Activated naive CD8-positive, alpha-beta T cell treated with anti-CD3 and anti-CD28 coated beads, Interleukin-2, amount 10 ng/mL, durations not matched to agents 7 days and 5 days (primary cell): ENCODE measurements around the gene KCNMB2. TPM values are rescaled to one million over a fixed set of nuclear protein-coding genes. Genes with fewer than 3 reads are reported as not detected.
"Not testable (repeated sequence)": the region's sequence is repeated elsewhere in the genome, so short reads cannot be mapped to it uniquely, and the experiment has no call there.

Experiments used
- ATAC-seq: fragments of 150-1000 bp; cut with Tn5 transposase; one replicate; pipeline ENCODE4 v1.10.0; 2021; ENCODE audit warnings: low read depth, moderate library complexity
- POLR2A ChIA-PET: fragments of 350-600 bp; sonication (Branson Sonifier 250); formaldehyde crosslinking; loops from one replicate; lab custom pipeline; 2021; ENCODE audit warnings: antibody characterized with exemption; lab: Charles Lee
- DNase-seq: peaks from one replicate; pipeline ENCODE4 v3.0.0; 2021
- H3K27ac Mint-ChIP-seq: one replicate; pipeline ENCODE4 v1.8.0; 2022; ENCODE audit warnings: mild to moderate bottlenecking, mixed read lengths
- H3K27me3 Mint-ChIP-seq: one replicate; pipeline ENCODE4 v1.8.0; 2022; ENCODE audit warnings: mild to moderate bottlenecking, moderate library complexity, mixed read lengths
- H3K36me3 Mint-ChIP-seq: one replicate; pipeline ENCODE4 v1.8.0; 2021; ENCODE audit warnings: mild to moderate bottlenecking, mixed read lengths
- H3K4me1 Mint-ChIP-seq: one replicate; pipeline ENCODE4 v1.8.0; 2021; ENCODE audit warnings: mixed read lengths
- H3K4me3 Mint-ChIP-seq: one replicate; pipeline ENCODE4 v1.8.0; 2022; ENCODE audit warnings: mild to moderate bottlenecking, moderate library complexity, mixed read lengths
- H3K9me3 Mint-ChIP-seq: one replicate; pipeline ENCODE4 v1.8.0; 2021; ENCODE audit warnings: mixed read lengths
- total RNA-seq, 2 experiments: library from RNA; stranded (reverse); gene quantifications; one replicate each; pipeline ENCODE4 v1.2.3, GENCODE V29; 2021

The KCNMB2 gene
- total RNA-seq, 2 experiments from 2014 or later, result not detected

DNA sequence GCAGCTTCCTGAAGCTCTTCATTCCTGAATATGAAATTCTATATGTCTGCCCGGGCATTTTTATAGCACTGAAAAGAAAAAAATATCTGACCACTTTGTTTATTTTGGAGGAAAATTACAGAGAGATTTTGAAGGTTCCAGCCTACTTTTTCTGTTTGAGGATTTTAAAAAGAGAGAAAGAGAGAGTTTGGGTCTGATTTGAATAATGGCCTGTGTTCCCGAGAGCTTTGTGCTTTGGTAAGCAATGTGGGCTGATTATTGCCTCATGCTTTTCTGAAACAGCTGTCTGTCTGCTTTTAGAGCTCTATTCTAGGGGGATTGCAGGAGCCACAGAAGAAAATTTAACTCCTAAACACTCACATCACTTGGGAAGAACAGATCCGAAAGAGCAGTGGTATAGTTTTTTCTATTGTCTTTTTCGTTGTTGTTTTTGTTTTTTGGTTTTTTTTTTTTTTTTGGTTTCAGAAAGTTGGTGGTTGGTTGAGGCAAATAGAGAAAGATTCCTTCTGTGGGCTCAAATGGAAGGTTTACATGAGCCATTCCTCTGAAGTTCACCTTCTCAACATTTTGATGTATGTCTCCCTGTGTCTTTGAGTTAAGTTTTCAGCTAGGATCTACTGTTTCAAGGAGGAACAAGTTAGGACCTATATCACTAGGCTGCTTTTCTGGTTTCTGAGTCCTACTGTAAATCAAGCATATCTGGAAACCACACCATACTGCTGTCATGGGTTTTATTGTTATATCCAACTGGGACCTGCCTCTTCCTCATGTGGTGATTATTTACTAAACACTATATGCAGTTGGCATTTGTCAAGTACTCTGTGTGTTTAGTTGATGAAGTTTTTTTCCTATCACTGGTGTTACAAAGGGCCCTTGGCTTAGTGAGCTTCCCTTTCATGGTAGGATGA is 178.9 kb downstream of the KCNMB2 start:
- no peak overlapping the region for H3K4me3 Mint-ChIP-seq
- ATAC-seq, result no peak

DNA sequence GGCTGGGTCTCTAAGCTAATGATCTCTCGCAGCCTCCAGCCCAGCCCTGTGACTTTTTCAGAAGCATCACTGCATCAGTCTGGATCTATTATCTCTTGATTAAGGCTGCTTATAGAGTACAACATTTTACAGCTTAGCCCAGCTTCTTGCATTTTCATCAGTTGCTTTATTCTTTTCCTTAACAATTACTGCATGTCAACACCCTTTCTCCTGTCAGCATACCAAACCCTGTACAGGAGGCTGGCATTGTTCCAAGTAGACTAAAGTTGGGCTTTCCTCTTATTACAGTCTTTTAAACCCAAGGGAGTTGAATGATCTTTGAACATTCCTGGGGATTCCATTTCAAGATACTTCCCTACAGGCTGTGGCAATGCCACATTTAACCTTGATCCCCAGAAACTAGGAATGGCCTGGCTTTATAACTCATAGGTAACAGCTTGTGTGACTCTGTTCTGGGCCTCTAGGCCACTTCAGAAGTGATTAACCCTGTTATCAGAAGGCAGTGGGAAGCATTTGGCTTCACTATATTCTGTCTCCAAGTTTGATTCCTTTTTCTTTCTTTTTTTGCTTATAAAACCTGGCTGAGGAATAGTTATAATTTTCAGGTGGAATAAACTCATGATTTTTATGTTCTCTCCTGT is 182.9 kb downstream of the KCNMB2 start:
- ATAC-seq (no peak), DNase-seq (no peak)
- H3K27ac Mint-ChIP-seq, result no peak overlapping the region
- H3K4me1 Mint-ChIP-seq, result no peaks in the 10 kb centered on the region
- POLR2A ChIA-PET, result no interaction called here
- no peak overlapping the region for H3K4me3 Mint-ChIP-seq
- H3K9me3 Mint-ChIP-seq, result no peaks in the 10 kb centered on the region
- peaks cover 8% of the 10 kb centered on the region for H3K27me3 Mint-ChIP-seq
- H3K36me3 Mint-ChIP-seq, result no peaks in the 10 kb centered on the region

More for the DNA sequence above, 178.9 kb downstream of the KCNMB2 start:
- POLR2A ChIA-PET, result interaction anchor here (0.7 kb wide), 1 partner anchor 714 kb away, joined by 5 read pairs; no protein-coding TSS in a partner anchor
- Mint-ChIP-seq H3K9me3 (no peaks in the 10 kb centered on the region), H3K36me3 (no peaks in the 10 kb centered on the region), H3K27me3 (peaks cover 10% of the 10 kb centered on the region), H3K27ac (no peak overlapping the region), H3K4me1 (no peaks in the 10 kb centered on the region)
- DNase-seq, result no peak

DNA sequence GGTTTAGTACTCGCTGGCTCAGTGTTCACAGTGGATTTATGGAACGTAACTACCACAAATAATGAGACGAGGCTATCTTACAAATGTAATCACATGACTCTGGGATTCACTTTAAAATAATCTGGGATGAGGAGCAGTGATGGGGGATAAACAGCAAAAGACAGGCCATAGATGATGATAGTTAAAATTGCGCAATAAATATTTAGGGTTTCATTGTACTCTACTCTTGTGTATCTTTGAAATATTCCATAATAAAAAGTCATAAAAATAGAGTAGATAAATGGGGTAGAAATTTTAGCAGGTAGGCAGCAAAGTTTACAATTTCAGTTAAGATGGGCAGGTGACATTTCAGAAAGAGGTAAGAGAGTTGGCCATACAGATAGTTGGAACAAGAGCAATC is 196.6 kb downstream of the KCNMB2 start:
- no peak for ATAC-seq
- DNase-seq, result no peak
- Mint-ChIP-seq H3K4me3 (no peak overlapping the region), H3K9me3 (no peaks in the 10 kb centered on the region), H3K4me1 (no peaks in the 10 kb centered on the region), H3K27me3 (no peaks in the 10 kb centered on the region), H3K36me3 (no peaks in the 10 kb centered on the region), H3K27ac (no peak overlapping the region)
- POLR2A ChIA-PET, result no interaction called here

DNA sequence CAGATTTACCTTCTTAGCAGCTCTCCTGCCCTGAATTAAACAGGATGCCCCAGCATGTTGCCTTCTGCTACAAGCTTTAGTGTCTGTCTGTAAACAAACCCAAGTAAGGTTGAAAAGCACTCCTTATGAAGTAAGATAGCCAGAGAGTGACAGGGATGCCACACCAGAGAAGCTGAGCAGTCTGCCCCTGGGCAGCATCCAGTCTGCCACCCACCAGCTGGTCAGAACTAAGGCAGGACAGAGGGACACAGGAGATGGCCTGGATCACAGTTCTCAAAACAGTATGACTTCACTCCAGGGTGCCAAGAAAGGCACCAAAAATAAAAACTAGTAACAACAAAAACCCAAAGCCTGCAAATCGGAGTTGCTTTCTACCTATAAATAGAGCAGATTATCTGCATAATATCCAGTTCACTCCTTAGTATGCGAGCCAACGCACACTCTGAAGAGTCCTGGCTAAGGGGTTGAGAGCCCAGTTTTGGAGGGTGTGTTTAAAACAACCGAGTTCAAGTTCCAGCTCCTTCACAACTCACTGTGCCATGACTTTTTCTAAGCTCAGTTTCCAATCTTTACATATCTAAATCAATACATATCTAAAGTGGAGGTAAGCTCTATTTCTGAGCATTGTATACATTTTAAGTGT is 198.9 kb downstream of the KCNMB2 start:
- Mint-ChIP-seq H3K27ac (no peak overlapping the region), H3K36me3 (no peaks in the 10 kb centered on the region), H3K4me3 (no peak overlapping the region), H3K9me3 (no peaks in the 10 kb centered on the region), H3K27me3 (no peaks in the 10 kb centered on the region), H3K4me1 (no peaks in the 10 kb centered on the region)
- ATAC-seq, result no peak
- POLR2A ChIA-PET, result no interaction called here
- no peak for DNase-seq

DNA sequence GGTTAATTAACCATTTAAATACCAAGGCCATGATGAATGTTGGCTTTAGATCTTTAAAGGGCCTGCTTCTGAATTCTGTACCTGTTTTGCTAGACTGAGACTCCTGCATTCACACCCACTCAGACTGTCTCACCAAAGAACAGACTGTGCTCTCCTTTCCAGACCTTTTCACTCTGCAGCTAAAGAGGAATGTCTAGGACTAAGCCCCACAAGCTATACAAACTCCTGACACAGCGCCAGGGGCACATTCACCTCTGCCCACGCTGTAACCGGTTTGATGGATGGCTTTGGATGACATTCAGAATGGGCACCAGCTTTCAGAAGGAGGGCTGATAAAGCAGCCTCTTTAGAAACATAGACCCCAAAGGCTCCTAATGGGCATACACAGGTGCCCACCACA is 200.1 kb downstream of the KCNMB2 start:
- no peaks in the 10 kb centered on the region for H3K27me3 Mint-ChIP-seq
- H3K4me1 Mint-ChIP-seq, result no peaks in the 10 kb centered on the region
- H3K36me3 Mint-ChIP-seq, result no peaks in the 10 kb centered on the region
- POLR2A ChIA-PET, result no interaction called here
- H3K27ac Mint-ChIP-seq, result no peak overlapping the region
- H3K9me3 Mint-ChIP-seq, result no peaks in the 10 kb centered on the region
- ATAC-seq (no peak), DNase-seq (no peak)
- no peak overlapping the region for H3K4me3 Mint-ChIP-seq

DNA sequence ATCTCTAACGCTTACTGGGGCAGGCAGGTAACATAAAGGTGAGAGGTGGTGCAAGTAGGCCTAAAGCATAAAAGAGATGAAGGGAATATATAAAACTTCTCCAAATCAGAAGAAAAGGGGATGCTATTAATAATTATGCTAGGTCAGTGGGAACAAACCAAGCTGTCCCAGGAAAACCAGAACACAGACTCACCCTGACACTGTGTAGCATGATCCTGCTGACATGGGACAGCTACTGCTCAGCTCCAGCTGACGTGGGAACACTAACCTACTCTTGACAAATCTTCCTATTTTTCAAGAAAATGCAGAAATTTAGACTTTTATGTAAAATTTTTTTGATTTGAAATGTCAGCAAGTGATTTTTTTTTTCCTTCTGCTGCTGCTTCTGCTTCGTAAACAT is 203.5 kb downstream of the KCNMB2 start:
- no peaks in the 10 kb centered on the region for H3K27me3 Mint-ChIP-seq
- no peak for ATAC-seq
- no peak overlapping the region for H3K27ac Mint-ChIP-seq
- H3K9me3 Mint-ChIP-seq, result no peaks in the 10 kb centered on the region
- H3K36me3 Mint-ChIP-seq, result no peaks in the 10 kb centered on the region
- POLR2A ChIA-PET, result no interaction called here
- DNase-seq, result no peak
- no peaks in the 10 kb centered on the region for H3K4me1 Mint-ChIP-seq
- H3K4me3 Mint-ChIP-seq, result no peak overlapping the region

DNA sequence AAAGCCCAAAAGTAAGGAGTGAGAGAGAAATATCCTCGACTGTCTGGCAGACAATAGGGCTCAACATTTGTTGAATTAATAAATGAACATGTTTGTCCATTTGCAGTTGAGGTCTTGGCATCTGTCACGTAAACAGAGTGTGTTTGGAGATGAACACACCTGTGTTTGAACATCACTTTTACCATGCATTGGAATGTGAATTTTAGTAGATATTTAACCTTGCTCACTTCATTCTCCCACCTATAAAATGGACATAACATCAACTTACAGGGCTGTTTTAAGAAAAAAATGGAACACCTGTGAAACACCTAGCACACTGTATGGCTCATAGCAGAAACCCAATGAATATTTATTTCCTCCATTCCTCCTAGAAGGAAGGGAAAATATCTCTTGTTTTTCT is 204.8 kb downstream of the KCNMB2 start:
- no peaks in the 10 kb centered on the region for H3K4me1 Mint-ChIP-seq
- no peak overlapping the region for H3K27ac Mint-ChIP-seq
- H3K9me3 Mint-ChIP-seq, result peaks cover 3% of the 10 kb centered on the region
- POLR2A ChIA-PET, result no interaction called here
- DNase-seq (no peak), ATAC-seq (no peak)
- H3K4me3 Mint-ChIP-seq, result no peak overlapping the region
- no peaks in the 10 kb centered on the region for H3K36me3 Mint-ChIP-seq
- no peaks in the 10 kb centered on the region for H3K27me3 Mint-ChIP-seq

DNA sequence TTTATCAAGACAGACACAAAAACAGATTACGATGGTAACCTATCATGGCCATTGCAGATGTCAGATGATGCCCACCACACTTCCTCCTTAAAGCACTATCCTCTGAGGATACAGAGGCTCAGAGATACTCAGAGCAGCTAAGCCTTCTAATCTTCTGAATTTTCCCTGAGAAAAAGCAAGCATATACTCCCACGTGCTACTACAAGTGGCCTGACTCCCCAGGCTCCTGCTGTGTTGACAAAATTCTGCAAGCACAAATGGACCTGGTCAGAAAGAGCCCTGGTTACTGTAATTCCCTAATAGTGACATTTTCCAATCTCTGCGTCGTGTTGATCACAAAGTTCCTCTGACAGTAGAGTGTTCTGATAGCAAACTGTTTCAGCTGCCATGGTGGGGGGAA is 207.1 kb downstream of the KCNMB2 start:
- H3K27me3 Mint-ChIP-seq, result no peaks in the 10 kb centered on the region
- H3K4me1 Mint-ChIP-seq, result no peaks in the 10 kb centered on the region
- peaks cover 4% of the 10 kb centered on the region for H3K9me3 Mint-ChIP-seq
- POLR2A ChIA-PET, result no interaction called here
- DNase-seq, result no peak
- no peak overlapping the region for H3K27ac Mint-ChIP-seq
- ATAC-seq, result no peak
- H3K36me3 Mint-ChIP-seq, result no peaks in the 10 kb centered on the region
- H3K4me3 Mint-ChIP-seq, result no peak overlapping the region

DNA sequence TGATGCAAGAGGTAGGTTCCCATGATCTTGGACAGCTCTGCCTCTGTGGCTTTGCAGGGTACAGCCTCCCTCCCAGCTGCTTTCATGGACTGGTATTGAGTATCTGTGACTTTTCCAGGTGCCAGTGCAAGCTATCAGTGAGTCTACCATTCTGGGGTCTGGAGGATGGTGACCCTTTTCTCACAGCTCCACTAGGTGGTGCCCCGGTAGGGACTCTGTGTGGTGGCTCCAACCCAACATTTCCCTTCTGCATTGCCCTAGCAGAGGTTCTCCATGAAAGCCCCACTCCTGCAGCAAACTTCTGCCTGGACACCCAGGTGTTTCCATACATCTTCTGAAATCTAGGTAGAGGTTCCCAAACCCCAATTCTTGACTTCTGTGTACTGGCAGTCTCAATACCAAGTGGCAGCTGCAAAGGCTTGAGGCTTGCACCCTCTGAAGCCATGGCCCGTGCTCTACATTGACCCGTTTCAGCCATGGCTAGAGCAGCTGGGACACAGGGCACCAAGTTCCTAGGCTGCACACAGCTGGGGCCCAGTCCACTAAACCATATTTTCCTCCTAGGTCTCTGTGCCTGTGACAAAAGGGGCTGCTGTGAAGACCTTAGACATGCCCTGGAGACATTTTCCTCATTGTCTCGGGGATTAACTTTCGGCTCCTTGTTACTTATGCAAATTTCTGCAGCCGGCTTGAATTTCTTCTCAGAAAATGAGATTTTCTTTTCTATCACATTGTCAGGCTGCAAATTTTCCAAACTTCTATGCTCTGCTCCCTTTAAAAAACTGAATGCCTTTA is 209.8 kb downstream of the KCNMB2 start:
- H3K9me3 Mint-ChIP-seq, POLR2A ChIA-PET, ATAC-seq, H3K36me3 Mint-ChIP-seq, H3K27me3 Mint-ChIP-seq, H3K27ac Mint-ChIP-seq, H3K4me3 Mint-ChIP-seq, H3K4me1 Mint-ChIP-seq, DNase-seq: not testable (repeated sequence)

DNA sequence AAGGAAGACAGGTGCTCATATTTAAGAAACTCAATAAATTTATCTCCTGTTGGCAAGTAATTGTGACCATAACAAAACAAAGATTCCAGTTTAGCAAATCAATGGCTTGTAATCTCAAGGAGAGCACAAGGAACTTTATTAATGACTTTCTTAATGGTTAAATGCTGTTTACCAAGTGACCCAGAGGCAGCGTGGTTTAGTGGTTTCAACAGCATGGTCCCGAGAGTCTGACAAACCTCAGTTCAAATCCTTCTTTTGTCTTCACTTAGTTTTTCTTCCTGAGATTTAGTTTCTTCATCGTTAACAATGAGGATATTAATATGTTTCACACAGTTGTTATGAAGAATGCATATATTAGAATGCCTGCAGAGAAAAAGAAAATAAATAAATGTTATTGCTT is 212.6 kb downstream of the KCNMB2 start:
- no peaks in the 10 kb centered on the region for H3K27me3 Mint-ChIP-seq
- H3K36me3 Mint-ChIP-seq, result no peaks in the 10 kb centered on the region
- peaks cover 5% of the 10 kb centered on the region for H3K9me3 Mint-ChIP-seq
- no peak for ATAC-seq
- no peak for DNase-seq
- POLR2A ChIA-PET, result no interaction called here
- no peak overlapping the region for H3K4me3 Mint-ChIP-seq
- no peaks in the 10 kb centered on the region for H3K4me1 Mint-ChIP-seq
- no peak overlapping the region for H3K27ac Mint-ChIP-seq

DNA sequence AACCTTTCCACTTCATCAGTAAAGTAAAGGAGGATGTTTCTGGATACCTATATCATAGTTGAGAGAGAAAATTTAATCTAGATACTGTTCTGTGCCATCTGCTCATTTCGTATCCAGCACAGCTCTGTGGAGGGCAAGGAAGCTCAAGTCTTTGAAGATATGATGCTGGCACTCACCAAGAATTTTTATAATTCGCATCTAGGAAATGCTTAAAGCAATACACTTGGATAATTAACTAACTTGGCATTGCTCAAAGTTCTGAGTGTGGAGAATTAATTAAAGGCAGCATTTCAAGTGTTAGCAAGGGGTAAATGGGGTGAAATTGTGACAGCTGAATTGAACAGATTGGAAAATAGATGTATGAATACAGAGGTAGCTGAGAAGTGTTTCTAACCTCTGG is 213.2 kb downstream of the KCNMB2 start:
- H3K36me3 Mint-ChIP-seq, result no peaks in the 10 kb centered on the region
- no peak overlapping the region for H3K27ac Mint-ChIP-seq
- no peaks in the 10 kb centered on the region for H3K27me3 Mint-ChIP-seq
- no peak for DNase-seq
- H3K9me3 Mint-ChIP-seq, result peaks cover 6% of the 10 kb centered on the region
- ATAC-seq, result no peak
- no peaks in the 10 kb centered on the region for H3K4me1 Mint-ChIP-seq
- no peak overlapping the region for H3K4me3 Mint-ChIP-seq
- POLR2A ChIA-PET, result no interaction called here

DNA sequence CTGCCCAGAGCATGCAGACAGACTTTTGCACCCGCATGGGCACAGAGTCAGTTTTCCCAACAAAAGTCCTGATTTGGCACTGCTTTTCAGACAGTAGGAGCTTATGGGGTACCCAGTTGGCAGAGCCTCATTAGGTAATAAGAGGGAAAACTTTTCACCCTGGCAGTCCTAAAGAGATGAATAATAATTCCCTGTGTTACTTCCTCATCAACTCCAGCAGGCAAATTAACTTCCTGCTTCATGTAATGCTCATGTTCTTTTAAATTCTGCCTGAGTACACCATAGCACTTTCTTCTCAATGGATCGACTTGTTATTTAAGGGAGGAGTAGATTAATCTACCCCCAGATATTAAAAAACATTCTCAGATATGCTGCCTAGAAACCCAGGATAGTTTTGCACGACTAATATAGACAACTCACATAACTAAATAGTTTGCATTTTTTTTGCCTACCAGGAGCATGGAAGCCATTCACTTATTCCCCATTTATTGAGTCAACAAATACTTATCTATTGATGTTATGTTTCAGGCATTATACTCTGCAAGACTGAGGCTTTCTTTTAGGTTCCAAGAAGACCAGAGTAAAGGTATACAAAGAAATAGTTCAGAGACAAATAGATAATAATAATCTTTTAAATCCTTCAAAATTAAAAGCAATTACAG is 214.5 kb downstream of the KCNMB2 start:
- peaks cover 2% of the 10 kb centered on the region for H3K9me3 Mint-ChIP-seq
- ATAC-seq, result no peak
- POLR2A ChIA-PET, result no interaction called here
- no peak overlapping the region for H3K27ac Mint-ChIP-seq
- DNase-seq, result no peak
- no peaks in the 10 kb centered on the region for H3K36me3 Mint-ChIP-seq
- H3K27me3 Mint-ChIP-seq, result no peaks in the 10 kb centered on the region
- H3K4me1 Mint-ChIP-seq, result no peaks in the 10 kb centered on the region
- H3K4me3 Mint-ChIP-seq, result no peak overlapping the region

DNA sequence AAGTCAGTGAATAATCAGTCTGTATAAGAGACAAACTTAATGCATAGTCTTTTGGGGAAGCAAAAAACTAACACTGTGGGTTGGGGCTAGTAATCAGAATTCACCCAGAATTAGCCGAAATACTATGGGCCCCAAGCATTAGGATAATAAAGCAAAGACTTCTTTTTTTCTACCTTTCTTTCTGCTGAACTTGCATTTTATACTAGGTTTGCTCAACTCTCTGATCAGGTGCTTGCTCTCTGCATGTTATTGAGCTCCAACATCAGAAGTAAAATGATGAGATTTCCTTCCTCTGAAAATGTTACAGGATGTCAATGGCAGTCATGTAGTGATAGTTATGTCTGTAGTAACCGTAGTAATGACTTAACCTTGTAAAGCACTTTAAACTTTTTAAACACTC is 216.6 kb downstream of the KCNMB2 start:
- H3K9me3 Mint-ChIP-seq, result peaks cover 1% of the 10 kb centered on the region
- H3K4me3 Mint-ChIP-seq, result no peak overlapping the region
- POLR2A ChIA-PET, result no interaction called here

More for the DNA sequence above, 216.6 kb downstream of the KCNMB2 start:
- Mint-ChIP-seq H3K27me3 (no peaks in the 10 kb centered on the region), H3K4me1 (no peaks in the 10 kb centered on the region), H3K36me3 (no peaks in the 10 kb centered on the region), H3K27ac (no peak overlapping the region)
- ATAC-seq (no peak), DNase-seq (no peak)
